ENCODE data around the gene SPDYE2. TPM values are rescaled to one million over a fixed set of nuclear protein-coding genes. Genes with fewer than 3 reads are reported as not detected.
"Not testable (repeated sequence)": the region's sequence is repeated elsewhere in the genome, so short reads cannot be mapped to it uniquely, and the experiment has no call there.

SPDYE2 gene
- total and polyA plus RNA-seq, 10 of the 15 experiments (the other 5 are each of a cell fraction or from before 2014, with no cell fraction given): 0.16 to 6.4 (median 2.3) TPM; not detected in 6

DNA sequence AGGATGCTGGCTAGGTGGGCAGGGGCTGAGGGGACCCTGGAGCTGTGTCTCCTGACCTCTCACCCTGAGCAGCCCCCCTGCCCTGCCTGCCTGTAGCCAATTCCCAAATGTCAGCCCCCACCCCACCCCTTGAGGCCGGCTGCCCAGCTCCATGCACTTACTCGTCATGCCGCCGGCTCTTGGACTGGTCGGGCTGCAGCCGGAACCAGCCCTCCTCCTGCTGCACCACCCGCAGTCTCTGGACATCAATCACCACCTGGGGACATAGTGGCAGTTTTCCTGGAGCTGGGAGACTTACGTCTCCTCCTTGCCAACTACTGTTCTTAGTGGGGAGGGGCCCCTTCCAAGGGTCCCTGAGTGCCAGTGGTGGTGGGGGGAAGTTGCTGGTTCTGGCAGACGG is 48.7 kb downstream of the SPDYE2 start:
- DNase-seq (ENCODE audit: low read depth, low spot score); H3K27me3 ChIP-seq (replicated peaks in 1 of 2; ENCODE audit: control insufficient read depth in 2 of 2, insufficient read depth in 2 of 2, low read length in 1 of 2); ATAC-seq; RAD21 ChIA-PET (ENCODE audit: unreplicated experiment); SMC1A ChIA-PET (ENCODE audit: uncharacterized antibody, unreplicated experiment); intact Hi-C loops (cut with micrococcal nuclease; ENCODE audit: unreplicated experiment); H2AFZ ChIP-seq (ENCODE audit: control insufficient read depth, low read depth, low read length); H4K20me1 ChIP-seq (ENCODE audit: control insufficient read depth, insufficient read depth); CTCF ChIA-PET; H3K36me3 ChIP-seq (ENCODE audit: control insufficient read depth in 2 of 2, insufficient read depth in 2 of 2, low read length in 1 of 2); H3K4me1 ChIP-seq (ENCODE audit: control insufficient read depth, insufficient read depth, low read length); POLR2A ChIA-PET; H3K4me3 ChIP-seq; H3K9me3 ChIP-seq (replicated peaks; ENCODE audit: control insufficient read depth, insufficient read depth, low read length); H3K4me2 ChIP-seq (ENCODE audit: control insufficient read depth, insufficient read depth); FAIRE-seq; H3K79me2 ChIP-seq (ENCODE audit: control insufficient read depth, insufficient read depth, low read length); in situ Hi-C loops (cut with MboI); BruUV-seq (replicated peaks); H3K9ac ChIP-seq (ENCODE audit: control insufficient read depth, insufficient read depth, low read length); H3K27ac ChIP-seq (ENCODE audit: control insufficient read depth, insufficient read depth): not testable (repeated sequence)
- WGBS (ENCODE audit: insufficient coverage, insufficient replicate concordance, low lambda C conversion rate, missing lambda C conversion rate): no CpG with 5 or more reads among the region's 9 CpGs

DNA sequence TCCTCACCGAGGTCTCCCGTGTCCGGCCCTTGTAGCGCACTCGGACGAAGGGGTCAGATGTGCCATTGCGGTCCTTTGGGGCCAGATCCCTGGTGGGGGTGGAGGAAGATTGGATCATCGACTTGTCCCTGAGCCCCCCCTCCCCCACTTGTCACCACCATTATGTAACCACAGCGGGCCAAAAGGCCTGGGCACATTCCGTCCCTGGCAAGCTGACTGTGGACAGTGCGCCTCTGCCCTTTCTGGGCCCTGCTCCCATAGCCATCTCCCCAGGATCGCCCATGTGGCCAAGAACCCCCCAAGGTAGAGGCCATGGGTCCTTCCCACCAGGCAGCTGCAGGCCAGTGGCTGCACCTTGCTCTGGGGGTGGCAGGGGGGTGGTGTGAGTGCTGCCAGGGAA is 51.3 kb downstream of the SPDYE2 start:
- H3K27me3 ChIP-seq (replicated peaks in 1 of 2; ENCODE audit: control insufficient read depth in 2 of 2, insufficient read depth in 2 of 2, low read length in 1 of 2); H3K36me3 ChIP-seq (ENCODE audit: control insufficient read depth in 2 of 2, insufficient read depth in 2 of 2, low read length in 1 of 2); POLR2A ChIA-PET; H3K4me3 ChIP-seq; H2AFZ ChIP-seq (ENCODE audit: control insufficient read depth, low read depth, low read length); H3K79me2 ChIP-seq (ENCODE audit: control insufficient read depth, insufficient read depth, low read length); DNase-seq (ENCODE audit: low read depth, low spot score); in situ Hi-C loops (cut with MboI); SMC1A ChIA-PET (ENCODE audit: uncharacterized antibody, unreplicated experiment); CTCF ChIA-PET; H3K9ac ChIP-seq (ENCODE audit: control insufficient read depth, insufficient read depth, low read length); H3K9me3 ChIP-seq (replicated peaks; ENCODE audit: control insufficient read depth, insufficient read depth, low read length); H3K4me1 ChIP-seq (ENCODE audit: control insufficient read depth, insufficient read depth, low read length); H3K27ac ChIP-seq (ENCODE audit: control insufficient read depth, insufficient read depth); FAIRE-seq; RAD21 ChIA-PET (ENCODE audit: unreplicated experiment); ATAC-seq; H3K4me2 ChIP-seq (ENCODE audit: control insufficient read depth, insufficient read depth); intact Hi-C loops (cut with micrococcal nuclease; ENCODE audit: unreplicated experiment); H4K20me1 ChIP-seq (ENCODE audit: control insufficient read depth, insufficient read depth); BruUV-seq (replicated peaks): not testable (repeated sequence)
- WGBS (ENCODE audit: insufficient coverage, insufficient replicate concordance, low lambda C conversion rate, missing lambda C conversion rate): no CpG with 5 or more reads among the region's 12 CpGs

- BruUV-seq (replicated peaks): TSS peak; percentile 43
- H3K27ac ChIP-seq (ENCODE audit: control insufficient read depth, insufficient read depth); H3K36me3 ChIP-seq (ENCODE audit: control insufficient read depth in 2 of 2, insufficient read depth in 2 of 2, low read length in 1 of 2); H2AFZ ChIP-seq (ENCODE audit: control insufficient read depth, low read depth, low read length); ATAC-seq; in situ Hi-C loops (cut with MboI); H3K4me3 ChIP-seq; DNase-seq (ENCODE audit: low read depth, low spot score); H4K20me1 ChIP-seq (ENCODE audit: control insufficient read depth, insufficient read depth); intact Hi-C loops (cut with micrococcal nuclease; ENCODE audit: unreplicated experiment); CTCF ChIA-PET; RAD21 ChIA-PET (ENCODE audit: unreplicated experiment); H3K4me1 ChIP-seq (ENCODE audit: control insufficient read depth, insufficient read depth, low read length); H3K9ac ChIP-seq (ENCODE audit: control insufficient read depth, insufficient read depth, low read length); FAIRE-seq; SMC1A ChIA-PET (ENCODE audit: uncharacterized antibody, unreplicated experiment); H3K9me3 ChIP-seq (replicated peaks; ENCODE audit: control insufficient read depth, insufficient read depth, low read length); POLR2A ChIA-PET; H3K4me2 ChIP-seq (ENCODE audit: control insufficient read depth, insufficient read depth); H3K79me2 ChIP-seq (ENCODE audit: control insufficient read depth, insufficient read depth, low read length); H3K27me3 ChIP-seq (replicated peaks in 1 of 2; ENCODE audit: control insufficient read depth in 2 of 2, insufficient read depth in 2 of 2, low read length in 1 of 2): not testable (repeated sequence)
- 78% methylated on average over 6 of the region's 19 CpGs for WGBS (ENCODE audit: insufficient coverage, insufficient replicate concordance, low lambda C conversion rate, missing lambda C conversion rate)
Observed at GRCh38 chr7:102604431-102605145, 53.6 kb downstream of the SPDYE2 start.

- H3K4me3 ChIP-seq; intact Hi-C loops (cut with micrococcal nuclease; ENCODE audit: unreplicated experiment); H3K9ac ChIP-seq (ENCODE audit: control insufficient read depth, insufficient read depth, low read length); DNase-seq (ENCODE audit: low read depth, low spot score); H3K36me3 ChIP-seq (ENCODE audit: control insufficient read depth in 2 of 2, insufficient read depth in 2 of 2, low read length in 1 of 2); POLR2A ChIA-PET; H4K20me1 ChIP-seq (ENCODE audit: control insufficient read depth, insufficient read depth); in situ Hi-C loops (cut with MboI); H3K9me3 ChIP-seq (replicated peaks; ENCODE audit: control insufficient read depth, insufficient read depth, low read length); H3K79me2 ChIP-seq (ENCODE audit: control insufficient read depth, insufficient read depth, low read length); BruUV-seq (replicated peaks); H2AFZ ChIP-seq (ENCODE audit: control insufficient read depth, low read depth, low read length); SMC1A ChIA-PET (ENCODE audit: uncharacterized antibody, unreplicated experiment); RAD21 ChIA-PET (ENCODE audit: unreplicated experiment); FAIRE-seq; H3K27me3 ChIP-seq (replicated peaks in 1 of 2; ENCODE audit: control insufficient read depth in 2 of 2, insufficient read depth in 2 of 2, low read length in 1 of 2); H3K4me2 ChIP-seq (ENCODE audit: control insufficient read depth, insufficient read depth); H3K27ac ChIP-seq (ENCODE audit: control insufficient read depth, insufficient read depth); ATAC-seq; H3K4me1 ChIP-seq (ENCODE audit: control insufficient read depth, insufficient read depth, low read length); CTCF ChIA-PET: not testable (repeated sequence)
- WGBS (ENCODE audit: insufficient coverage, insufficient replicate concordance, low lambda C conversion rate, missing lambda C conversion rate): no CpG with 5 or more reads among the region's 5 CpGs
Observed at GRCh38 chr7:102606848-102607247, 55.8 kb downstream of the SPDYE2 start.
